HG02798 (cell line): ENCODE measurements around the gene NPDC1.
"Not testable (repeated sequence)": the region's sequence is repeated elsewhere in the genome, so short reads cannot be mapped to it uniquely, and the experiment has no call there.

ENCODE experiments used
- ATAC-seq: cut with Tn5 transposase; IDR thresholded peaks from one replicate; pipeline ENCODE4 v1.9.1; 2021; ENCODE audit warnings: mild to moderate bottlenecking; ENCODE audit not compliant: unreplicated experiment, poor library complexity

NPDC1 gene

DNA sequence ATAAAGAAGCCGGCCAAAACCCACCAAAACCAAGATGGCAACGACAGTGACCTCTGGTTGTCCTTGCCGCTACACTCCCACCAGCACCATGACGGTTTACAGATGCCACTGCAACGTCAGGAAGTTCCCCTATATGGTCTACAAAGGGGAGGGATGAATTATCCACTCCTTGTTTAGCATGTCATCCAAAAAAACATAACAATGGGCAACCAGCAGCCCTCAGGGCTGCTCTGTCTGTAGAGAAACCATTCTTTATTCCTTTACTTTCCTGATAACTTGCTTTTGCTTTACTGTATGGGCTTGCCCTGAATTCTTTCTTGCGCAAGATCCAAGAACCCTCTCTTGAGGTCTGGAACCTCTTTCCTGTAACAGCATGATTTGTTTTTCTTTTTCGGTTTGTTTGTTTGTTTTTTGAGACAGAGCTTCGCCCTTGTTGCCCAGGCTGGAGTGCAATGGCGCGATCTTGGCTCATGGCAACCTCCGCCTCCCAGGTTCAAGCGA, 29.3 kb upstream of the NPDC1 start:
- no peak for ATAC-seq

DNA sequence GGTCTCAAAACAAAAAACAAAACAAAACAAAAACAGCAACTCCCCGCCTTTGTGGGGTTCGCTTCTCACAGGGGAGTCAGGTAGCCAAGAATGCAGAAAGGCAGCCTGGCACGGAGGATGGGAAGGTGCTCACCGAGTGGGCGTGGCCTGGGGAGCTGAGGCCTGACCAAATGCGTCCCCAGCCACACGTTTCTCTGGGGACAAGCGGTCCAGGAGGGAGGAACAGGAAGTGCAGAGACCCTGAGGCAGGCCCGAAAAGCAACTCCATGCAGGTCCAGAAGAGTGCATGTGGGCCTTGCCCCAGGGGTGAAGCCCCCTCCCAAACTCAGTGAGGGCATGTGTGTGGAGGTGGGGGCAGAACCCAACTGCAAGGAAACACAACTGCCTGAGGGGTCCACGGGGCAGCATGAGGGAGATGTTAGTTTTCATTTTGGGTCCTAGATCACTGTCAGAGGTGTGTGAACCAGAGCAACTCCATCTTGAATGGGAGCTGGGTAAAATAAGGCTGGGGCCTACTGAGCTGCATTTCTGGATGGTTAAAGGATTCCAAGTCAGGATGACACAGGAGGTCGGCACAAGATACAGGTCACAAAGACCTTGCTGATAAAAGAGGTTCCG, 28.8 kb upstream of the NPDC1 start:
- no peak for ATAC-seq

DNA sequence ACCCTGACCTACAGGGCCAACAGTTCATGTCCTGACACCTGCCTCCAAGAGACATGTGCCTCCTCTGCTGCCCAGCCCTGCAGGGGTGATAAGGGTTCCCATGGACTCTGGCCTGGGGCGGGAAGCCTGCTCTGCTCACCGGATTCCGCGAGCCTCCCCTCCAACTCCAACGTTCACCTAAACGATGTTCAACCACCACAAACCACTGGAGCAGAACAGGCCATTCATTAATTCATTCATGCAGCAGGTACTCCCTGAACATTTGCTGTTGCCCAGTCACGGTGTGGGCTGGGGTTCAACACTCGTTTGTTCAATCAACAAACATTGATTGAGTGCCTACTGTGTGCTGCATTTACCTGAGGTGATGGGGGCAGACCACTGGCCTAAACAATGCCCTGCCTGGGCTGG, 28.0 kb upstream of the NPDC1 start:
- ATAC-seq = no peak

DNA sequence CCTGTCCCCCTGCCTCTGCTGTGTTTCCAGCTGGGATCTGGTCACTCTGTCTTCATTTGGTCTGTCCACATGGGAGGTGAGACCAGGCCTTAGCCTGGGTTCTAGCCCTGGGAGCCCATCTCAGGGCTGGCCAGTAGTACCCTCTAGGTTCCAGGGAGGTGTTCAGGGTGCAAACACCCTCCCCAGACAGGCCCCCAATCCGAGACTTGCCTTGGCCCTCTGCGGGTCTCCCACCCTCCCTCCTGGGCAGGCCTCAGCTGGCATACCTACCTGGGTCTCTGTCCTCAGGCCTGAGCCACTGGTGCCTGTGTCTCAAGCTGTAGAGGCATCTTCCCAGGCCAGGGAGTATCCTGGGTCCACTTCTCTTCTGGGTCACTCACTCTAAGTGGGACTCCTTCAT, 25.3 kb upstream of the NPDC1 start:
- no peak for ATAC-seq

DNA sequence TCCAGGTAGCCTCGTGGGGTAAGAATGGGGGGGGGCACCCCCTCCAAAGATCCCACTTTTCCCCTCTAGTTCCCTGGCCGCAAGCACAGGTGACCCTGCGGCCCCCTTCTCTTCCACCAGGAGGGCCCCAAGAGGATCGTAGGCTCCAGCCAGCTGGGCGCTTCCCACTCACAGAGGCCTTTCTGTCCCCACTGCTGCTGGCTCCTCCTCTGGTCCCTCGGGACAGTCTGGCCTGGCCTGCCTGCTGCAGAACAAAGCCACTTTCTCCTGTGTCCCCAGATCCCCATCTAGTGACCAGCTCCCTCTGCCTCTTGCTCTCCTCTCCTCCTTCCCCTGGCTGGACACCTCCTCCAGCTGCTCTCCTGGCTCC, 24.9 kb upstream of the NPDC1 start:
- ATAC-seq = no peak

DNA sequence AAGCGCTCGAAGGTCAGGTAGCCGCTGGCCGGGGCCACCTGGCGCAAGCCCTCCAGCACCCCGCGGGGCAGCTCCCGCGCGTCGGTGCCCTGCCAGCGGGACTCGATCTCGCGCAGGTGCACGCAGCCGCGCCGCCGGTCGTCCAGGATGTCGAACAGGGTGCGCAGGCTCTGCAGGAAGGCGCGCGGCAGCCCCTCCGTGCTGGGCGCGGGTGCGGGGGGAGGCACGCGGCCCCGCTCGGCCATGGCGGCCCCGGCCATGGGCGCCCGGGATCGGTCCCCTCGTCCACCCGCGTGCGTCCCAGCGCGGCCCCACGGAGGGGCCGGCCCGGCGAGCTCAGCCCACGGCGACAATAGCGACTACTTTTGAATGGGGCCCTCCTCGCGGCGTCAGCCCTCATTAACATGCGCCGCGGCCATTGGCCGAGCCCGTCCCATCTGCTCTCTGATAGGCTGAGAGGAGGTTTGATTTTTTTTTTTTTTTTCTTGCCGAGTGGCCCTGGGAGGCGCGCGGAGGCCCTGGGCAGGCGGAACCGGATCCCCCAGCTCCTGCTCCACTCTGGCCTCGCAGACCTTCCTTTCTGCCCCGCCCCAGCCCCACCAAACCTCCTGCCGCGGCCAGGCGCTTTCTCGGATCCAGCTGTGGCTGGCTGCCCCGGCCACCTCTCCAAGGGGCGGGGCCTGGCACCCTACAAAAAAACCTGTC, 24.4 kb upstream of the NPDC1 start, which contains the start of gene SAPCD2:
TSS of gene SAPCD2 (minus strand) at position 357 of the 705 bp plus-strand sequence. CDS start at position 260, 97 bp downstream.
- peak; percentile 82 for ATAC-seq

DNA sequence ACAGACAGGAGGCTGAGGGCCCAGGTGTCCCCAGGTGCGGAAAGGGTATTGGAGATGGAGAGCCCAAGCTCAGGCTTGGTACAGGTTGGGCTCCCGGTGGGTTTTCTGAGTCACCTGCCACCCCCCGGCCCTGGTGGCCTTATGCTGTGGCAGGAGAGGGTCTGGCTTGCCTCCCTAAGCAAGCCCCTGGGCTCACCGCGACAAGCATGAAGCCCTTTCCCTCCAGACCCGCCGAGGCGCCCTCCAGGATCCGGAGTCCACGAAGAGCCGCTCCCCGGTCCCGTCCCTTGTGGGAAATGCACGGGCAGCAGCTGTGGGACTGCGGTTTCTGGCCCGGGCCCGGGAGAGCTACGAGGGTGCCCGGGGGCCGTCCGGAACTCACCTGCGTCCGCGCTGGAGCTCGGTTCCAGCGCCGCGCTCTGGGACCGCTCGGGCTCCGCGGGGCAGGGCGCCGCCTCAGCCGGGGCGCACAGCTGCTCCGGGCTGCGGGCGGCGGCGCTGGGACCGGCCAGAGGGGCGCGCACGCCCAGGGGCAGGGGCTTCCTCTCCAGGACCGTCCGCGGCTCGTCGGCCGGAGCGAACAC, 23.6 kb upstream of the NPDC1 start:
- ATAC-seq = peak; percentile 7

DNA sequence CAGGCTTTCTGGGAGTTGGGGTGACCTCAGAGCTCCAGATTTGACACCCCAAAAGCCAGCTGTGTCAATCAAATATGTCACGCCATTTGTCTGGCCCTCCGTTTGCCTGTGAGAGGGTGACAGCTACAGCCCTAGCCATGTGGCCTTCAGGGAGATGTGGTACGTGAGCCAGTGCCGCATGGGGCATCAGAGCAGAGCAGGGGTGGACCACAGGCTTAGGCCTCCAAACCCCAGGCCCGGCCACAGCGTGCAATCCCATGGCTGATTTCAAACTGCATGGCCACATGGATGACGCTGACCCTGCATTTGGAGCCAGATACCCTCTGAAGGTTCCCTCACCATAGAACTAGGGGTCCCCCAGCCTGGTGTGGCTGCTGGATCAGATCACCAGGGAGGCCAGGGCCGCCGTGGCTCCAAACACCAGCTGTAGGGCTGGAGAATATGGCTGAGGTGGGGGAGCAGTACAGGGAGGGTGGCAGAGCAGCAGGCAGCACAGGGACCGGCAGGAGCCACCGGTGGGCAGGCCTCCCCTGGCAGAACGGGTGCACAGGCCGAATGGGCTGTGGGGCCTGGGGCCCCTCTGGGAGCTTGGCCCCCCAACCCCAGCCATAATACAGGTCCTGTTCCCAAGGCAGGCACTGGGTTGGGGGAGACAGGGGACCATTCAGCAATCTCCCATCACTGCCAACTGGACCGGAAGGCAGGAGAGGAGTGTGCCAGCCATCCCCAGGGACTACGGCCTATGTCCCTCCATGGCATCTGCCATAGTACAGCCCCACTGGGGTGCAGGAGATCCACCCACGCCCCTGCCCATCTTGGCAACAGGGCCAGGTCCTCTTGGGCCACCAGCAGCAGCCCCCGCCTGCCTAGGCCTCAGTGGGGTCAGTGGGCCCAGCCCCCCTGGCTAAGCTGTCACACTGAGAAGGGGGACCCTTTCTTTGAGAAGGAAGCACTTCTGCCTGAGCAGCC, 22.8 kb upstream of the NPDC1 start:
- no peak for ATAC-seq

DNA sequence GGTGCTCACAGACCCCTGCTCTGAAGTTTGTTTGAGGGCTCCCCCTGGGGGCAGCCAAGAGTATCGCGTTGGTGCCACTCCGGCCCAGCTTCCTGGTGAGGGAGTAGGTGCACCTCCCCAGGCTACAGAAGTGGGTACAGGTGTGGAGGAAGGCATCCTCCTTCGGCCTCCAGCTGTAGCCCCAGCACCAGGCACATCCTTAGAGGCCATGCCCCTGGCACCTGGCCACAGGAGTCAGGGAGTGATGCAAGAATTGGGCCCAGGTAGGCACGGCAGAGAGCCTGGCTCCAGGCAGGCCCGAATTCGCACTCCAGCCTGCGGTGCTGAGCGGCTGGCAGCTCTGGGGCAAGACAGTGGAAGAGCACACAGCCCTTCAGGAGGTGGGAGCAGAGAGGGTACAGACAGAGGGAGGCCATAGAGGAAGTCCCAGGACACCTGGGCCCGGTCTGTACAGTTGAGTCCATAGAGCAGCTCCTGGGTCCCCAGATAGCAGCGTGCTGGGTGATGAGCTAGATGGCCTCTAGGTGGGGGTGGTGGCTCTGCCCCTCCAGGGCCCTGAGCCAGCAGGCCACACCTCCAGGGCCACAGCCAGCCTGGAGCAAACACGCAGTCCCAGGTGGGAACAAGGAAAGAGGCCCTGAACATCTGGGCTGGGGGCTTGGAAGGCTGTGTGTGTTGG, 22.0 kb upstream of the NPDC1 start:
- peak; percentile 37 for ATAC-seq

DNA sequence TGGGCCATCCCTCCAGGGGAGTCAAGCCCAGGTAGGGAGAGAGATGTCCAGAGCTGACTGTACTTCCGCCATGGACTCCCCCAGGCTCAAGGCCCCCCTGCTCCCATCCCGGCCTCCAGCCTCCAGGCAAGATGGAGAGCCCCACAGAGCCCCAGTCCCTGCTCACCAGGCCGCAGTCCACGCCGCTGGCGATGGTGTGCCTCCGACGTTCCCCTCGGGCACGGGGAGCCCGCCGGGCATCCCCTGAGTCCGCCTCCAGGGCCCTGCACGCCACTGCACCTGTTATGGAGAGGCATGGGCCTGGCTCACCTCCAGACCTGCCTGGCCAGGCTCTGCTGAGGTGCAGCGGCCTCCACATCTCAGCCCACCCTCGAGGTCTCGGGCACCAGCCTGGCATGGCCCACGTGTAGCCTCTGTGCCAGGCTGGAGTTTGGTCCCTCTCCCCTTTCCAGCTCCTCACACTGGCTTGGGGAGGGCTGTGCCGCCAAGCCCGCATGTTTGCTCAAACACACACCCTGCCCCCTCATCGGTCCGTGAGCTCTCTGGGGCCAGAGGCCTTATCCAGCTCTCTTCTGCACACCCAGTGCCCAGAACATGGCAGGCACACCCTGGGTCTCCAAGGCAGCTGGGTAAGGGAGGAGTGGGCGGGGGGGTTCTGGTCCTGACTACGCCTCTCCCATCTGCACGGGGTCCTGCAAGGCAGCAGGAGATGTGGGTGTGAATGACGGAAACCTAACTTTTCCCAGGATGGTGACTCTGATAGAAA, 20.3 kb upstream of the NPDC1 start:
- no peak for ATAC-seq

DNA sequence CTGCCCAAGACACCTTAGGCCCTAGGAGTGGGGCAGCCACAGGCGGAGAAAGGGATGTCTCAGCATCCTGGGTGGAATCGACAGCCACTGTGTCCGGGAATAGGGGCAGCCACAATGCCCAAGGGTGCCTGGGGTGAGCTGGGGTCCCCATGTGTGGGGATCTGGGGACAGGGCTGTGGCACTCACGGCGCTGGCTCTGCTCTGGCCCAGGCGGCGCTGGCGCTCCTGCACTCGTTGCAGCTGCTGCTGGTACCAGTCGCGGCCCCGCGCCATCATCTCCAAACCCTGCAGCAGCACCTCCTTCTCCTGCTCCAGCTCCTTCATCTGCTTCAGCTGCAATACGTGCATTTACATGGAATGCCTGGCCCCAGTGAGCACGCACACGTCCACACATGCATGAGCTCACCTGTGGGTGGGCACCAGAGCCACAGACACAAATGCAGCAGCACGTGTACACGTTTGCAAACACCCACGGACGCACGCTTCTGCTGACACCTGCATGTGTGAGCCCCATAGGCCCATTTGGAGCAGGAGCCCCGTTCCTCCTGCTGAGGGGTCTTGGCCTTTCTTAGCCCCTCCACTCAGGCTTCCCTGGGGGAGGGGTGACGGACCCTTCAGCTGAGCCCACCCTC, 19.5 kb upstream of the NPDC1 start:
- no peak for ATAC-seq

DNA sequence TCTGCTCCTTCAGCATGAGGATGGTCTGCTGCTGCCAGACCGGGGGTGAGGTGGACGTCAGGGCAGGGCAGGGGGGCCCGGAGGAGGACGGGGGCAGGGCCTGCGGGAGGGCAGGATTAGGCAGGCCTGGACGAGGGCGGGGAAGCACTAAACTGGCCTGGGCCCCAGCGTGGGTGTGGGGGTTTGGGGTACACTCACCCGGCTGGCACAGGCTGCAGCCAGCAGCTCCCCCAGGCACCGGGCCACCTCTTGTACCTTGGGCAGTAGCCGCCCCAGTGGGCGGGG, 18.8 kb upstream of the NPDC1 start:
- no peak for ATAC-seq

DNA sequence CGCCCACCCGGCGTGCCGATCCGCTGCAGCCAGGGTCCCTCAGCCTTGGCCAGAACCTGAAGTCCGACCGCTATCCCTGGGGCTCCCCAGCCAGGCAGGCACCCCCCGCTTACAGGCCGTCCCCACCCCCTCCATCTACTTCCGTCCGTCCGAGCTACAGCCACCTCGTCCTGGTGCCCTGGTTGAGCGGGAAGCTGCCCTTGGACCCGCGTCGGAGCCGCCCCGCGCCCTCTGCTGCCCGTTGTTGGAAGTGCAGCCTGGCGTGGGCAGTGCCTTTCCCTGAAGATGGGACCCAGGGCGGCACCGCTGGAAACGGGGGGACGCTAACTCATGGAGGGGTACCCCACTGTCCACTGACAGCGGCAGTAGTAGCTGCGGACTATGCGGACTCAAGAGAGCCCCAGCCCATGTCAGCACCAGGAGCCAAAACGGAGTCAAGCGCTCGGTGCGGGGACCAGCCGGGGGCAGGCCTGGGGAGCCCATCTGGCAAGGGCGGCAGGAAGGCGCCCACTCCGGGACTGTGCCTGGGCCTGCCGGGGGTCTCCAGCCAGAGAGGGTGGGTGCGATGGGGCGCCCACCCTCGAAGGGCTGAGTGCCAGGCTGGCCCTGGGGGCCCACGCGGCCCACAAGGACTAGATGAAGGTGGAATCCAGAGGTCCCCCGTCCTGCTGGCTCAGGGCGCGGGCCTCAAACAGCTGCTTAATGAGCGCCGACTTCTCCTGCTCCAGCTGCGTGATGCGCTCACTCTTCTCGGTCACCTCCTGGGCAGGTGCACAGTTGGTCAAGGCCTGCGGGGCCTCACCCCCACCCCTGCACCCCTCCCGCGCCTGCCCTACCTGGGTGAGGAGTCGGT, 18.3 kb upstream of the NPDC1 start:
- ATAC-seq = no peak

DNA sequence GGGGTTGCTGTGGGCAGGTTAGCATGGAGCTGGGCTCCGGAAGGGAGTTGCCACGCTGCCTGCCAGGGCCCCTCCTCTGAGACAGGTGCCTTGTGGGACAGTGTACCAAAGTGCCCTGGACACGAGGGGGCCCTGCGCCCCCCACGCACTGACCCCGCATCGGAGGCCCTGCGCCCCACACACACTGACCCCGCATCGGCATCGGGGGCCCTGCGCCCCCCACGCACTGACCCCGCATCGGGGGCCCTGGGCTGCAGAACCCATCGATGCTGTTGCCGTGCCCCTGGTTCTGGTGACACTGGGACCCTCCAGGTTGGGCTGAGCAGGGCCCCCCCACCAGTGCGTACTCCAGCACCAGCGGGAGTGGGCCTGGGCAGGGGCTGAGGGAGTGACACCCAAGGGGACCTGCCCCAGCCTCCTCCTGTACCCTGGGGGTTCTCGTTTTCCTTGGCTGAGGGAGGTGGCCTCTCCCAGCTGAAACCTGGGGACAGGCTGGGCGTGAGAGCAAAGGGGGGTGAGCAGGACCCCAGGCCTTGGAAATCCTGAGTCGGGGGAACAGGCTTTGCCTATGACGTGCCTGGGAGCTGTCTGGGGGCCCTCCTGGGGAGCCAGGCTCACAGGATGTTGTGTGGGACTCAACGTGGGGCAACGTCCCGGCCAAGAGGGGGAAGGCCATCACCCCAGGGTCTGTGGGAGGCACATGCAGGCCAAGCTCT, 17.5 kb upstream of the NPDC1 start:
- ATAC-seq = no peak

DNA sequence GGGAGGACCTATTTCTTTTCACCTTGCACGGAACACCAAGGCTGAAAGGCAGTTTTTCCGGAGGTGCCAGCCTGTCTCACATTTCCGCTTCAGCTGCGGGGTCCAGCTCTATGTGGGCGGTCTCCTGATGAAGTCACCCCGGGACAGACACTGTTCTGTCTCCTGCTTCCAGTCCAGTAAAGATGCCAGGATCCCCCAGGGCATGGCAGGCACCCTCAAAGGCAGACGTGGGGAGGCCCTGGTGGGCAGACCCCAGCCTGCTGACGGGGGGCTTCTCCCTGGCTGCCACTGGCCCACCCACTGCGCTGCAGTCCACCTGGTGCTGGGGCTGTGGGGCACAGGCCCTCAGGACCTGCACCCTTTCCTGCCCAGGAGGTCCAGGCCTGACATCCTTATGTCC, 16.8 kb upstream of the NPDC1 start:
- ATAC-seq = not testable (repeated sequence)

DNA sequence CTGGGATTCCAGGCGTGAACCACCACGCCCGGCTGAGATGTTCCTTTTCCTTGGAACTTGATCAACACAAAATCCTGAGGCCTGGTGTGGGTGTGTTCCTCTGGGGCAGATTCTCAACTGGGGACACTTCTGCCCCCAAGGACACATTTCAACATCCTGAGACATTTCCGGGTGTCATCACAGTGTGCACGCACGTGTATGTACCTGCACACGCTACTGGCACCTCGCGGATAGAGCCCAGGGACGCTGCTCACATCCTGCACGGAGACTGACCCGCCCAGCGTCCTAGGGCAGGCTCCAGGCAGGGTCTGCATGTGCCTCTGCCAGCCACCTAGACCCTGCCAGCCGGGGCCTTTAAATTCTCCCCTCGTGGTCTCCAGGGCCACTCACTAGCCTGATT, 16.4 kb upstream of the NPDC1 start:
- no peak for ATAC-seq

DNA sequence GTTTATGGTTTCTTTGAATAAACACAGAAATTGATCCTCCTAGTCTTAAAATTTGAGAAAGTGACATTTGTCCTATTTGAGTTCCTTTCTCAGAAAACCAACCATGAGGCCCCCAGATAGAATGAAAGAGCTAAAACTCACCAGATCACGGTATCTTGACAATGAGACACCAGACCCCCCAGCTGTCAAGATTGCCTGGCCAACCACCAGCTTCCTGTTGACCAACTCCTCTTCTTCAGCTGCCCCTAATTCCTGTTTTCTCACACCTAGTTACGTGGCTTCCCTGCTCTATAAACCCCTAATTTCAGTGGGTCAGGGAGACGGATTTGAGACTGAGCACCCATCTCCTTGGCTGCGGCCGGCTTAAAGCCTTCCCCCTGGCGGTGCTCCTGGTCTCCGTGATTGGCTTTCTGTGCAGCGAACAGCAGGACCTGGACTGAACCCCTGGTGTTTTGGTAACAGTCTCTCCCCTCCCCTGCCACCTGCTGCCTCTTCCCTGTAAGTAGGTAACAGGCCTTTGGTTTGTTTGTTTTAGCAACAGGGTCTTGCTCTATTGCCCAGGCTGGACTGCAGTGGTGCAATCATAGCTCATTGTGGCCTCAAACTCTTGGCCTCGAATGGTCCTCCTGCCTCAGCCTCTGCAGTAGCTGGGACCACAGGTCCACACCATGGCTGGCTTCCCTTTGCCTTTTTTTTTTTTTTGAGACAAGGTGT, 12.7 kb upstream of the NPDC1 start:
- ATAC-seq = no peak
